Superior temporal gyrus (tissue), 1 donor: ENCODE results near the gene PDX1.
"Not testable (repeated sequence)": the region's sequence is repeated elsewhere in the genome, so short reads cannot be mapped to it uniquely, and the experiment has no call there.

Source experiments
- DNase-seq: peaks from one replicate; pipeline ENCODE4 v3.0.0-alpha.2; 2016; ENCODE audit errors: extremely low spot score

Gene PDX1

GRCh38 chr13:27956576-27957300 is 36.9 kb downstream of the PDX1 start:
- no peak for DNase-seq

- DNase-seq: no peak
These were observed 40.2 kb downstream of the PDX1 start for GRCh38 chr13:27959976-27960361.

GRCh38 chr13:27960362-27961226 is 40.8 kb downstream of the PDX1 start:
- DNase-seq: no peak

- no peak for DNase-seq
These were observed 41.7 kb downstream of the PDX1 start for GRCh38 chr13:27961227-27962085.

- no peak for DNase-seq
These were observed 42.5 kb downstream of the PDX1 start for GRCh38 chr13:27962128-27962841.

- DNase-seq: no peak
These were observed 43.2 kb downstream of the PDX1 start for GRCh38 chr13:27962982-27963381.

GRCh38 chr13:27963491-27963890 is 43.7 kb downstream of the PDX1 start:
- no peak for DNase-seq

- DNase-seq: not testable (repeated sequence)
These were observed 44.4 kb downstream of the PDX1 start for GRCh38 chr13:27964206-27964605.

- DNase-seq: no peak
These were observed 45.0 kb downstream of the PDX1 start for GRCh38 chr13:27964741-27965323.

- no peak for DNase-seq
These were observed 45.5 kb downstream of the PDX1 start for GRCh38 chr13:27965343-27965739.

- no peak for DNase-seq
These were observed 46.2 kb downstream of the PDX1 start for GRCh38 chr13:27965740-27966640.

- no peak for DNase-seq
These were observed 46.9 kb downstream of the PDX1 start for GRCh38 chr13:27966641-27967202.

GRCh38 chr13:27967203-27967735 is 47.5 kb downstream of the PDX1 start:
- DNase-seq: no peak

- no peak for DNase-seq
These were observed 48.0 kb downstream of the PDX1 start for GRCh38 chr13:27967736-27968315.

- DNase-seq: no peak
These were observed 48.7 kb downstream of the PDX1 start for GRCh38 chr13:27968316-27969081.

- no peak for DNase-seq
These were observed 49.5 kb downstream of the PDX1 start, which contains the start of gene CDX2 for GRCh38 chr13:27969082-27969865. TSS of gene CDX2 (minus strand) at chr13:27969315. CDS start at chr13:27969006, 309 bp downstream.

GRCh38 chr13:27969866-27970229 is 50.0 kb downstream of the PDX1 start:
- DNase-seq: no peak
